Stomach (tissue), 9 donors: ENCODE measurements around the gene DPF1. TPM values are rescaled to one million over a fixed set of nuclear protein-coding genes. Genes with fewer than 3 reads are reported as not detected.

ENCODE experiments used
- DNase-seq, 2 donors: peaks; one replicate each; pipeline versions ENCODE4 v3.0.0 to v3.0.0-alpha.2; 2013 to 2019
- H3K27ac ChIP-seq, 5 donors: fragments of 200-600 bp in 4 of 5; sonication (generic) in 4 of 5; one replicate each; pipeline ENCODE4 v1.5.1; 2013 to 2019; ENCODE audit warnings: mild to moderate bottlenecking in 1 of 5, moderate library complexity in 1 of 5
- H3K27me3 ChIP-seq, 3 donors: fragments of 200-600 bp; sonication (generic); one replicate each; pipeline ENCODE4 v1.5.1; 2017 to 2019; ENCODE audit warnings: mixed run types in 1 of 3
- H3K36me3 ChIP-seq, 4 donors: fragments of 200-600 bp; sonication (generic); 1 replicate in 3 of 4; 2 replicates in 1 of 4; pipeline ENCODE4 v1.5.1; 2016 to 2019
- H3K4me1 ChIP-seq, 4 donors: fragments of 200-600 bp; sonication (generic); one replicate each; pipeline ENCODE4 v1.5.1; 2016 to 2019
- H3K4me3 ChIP-seq, 4 donors: fragments of 200-600 bp; sonication (generic) in 3 of 4; one replicate each; pipeline ENCODE4 v1.5.1; 2016 to 2019; ENCODE audit warnings: mild to moderate bottlenecking in 1 of 4
- H3K9me3 ChIP-seq, 4 donors: fragments of 200-600 bp; sonication (generic); one replicate each; pipeline ENCODE4 v1.5.1; 2016 to 2019
- EP300 ChIP-seq: sonication (generic); formaldehyde crosslinking; IDR thresholded peaks from one replicate; pipeline ENCODE4 v1.6.1; 2017; ENCODE audit warnings: antibody characterized with exemption
- POLR2A ChIP-seq, 4 donors: fragments of 450-650 bp; IDR thresholded peaks; one replicate each; pipeline ENCODE4 v1.6.1; 2016; ENCODE audit warnings: antibody characterized with exemption in 4 of 4, control low read depth in 2 of 4, mild to moderate bottlenecking in 1 of 4, moderate library complexity in 1 of 4
- POLR2AphosphoS5 ChIP-seq, 3 donors: sonication (generic); formaldehyde crosslinking; IDR thresholded peaks; one replicate each; pipeline ENCODE4 v1.6.1; 2016; ENCODE audit warnings: antibody characterized with exemption in 3 of 3
- WGBS, 5 donors: extraction: QIAGEN DNeasy Blood & Tissue Kit in 3 of 5; methylation state at CpG; one replicate each; pipeline versions ENCODE4 v1.1.5 to v1.1.7; 2013 to 2018; 5-methylcytosine and 5-hydroxymethylcytosine counted together
- intact Hi-C: fragments of 100-400 bp; cut with DNase I; formaldehyde crosslinking; loops from one replicate; pipeline ENCODE4 v1.15.1; 2023; ENCODE audit warnings: low total_unique reads
- polyA plus RNA-seq, 3 donors: library from polyadenylated mRNA; stranded (reverse); fragments of 200-250 nt; gene quantifications; one replicate each; pipeline ENCODE4 v1.2.3, GENCODE V29; 2013
- total RNA-seq, 5 donors: library from RNA; depleted of rRNA; stranded (reverse); fragments of >200 nt; gene quantifications; one replicate each; pipeline versions ENCODE4 v1.1.0 to v1.2.3, GENCODE V29; 2014 to 2016
- TF ChIP-seq, protein P1 (sequence below), 7 experiments: fragments of 450-650 bp in 4 of 7; fragments of 200-600 bp in 3 of 7; sonication (generic) in 3 of 7; IDR thresholded peaks; one replicate each; pipeline ENCODE4 v1.5.1; 2016 to 2019; ENCODE audit warnings: antibody characterized with exemption in 7 of 7, control low read depth in 2 of 7, mild to moderate bottlenecking in 1 of 7
- donor health status: healthy with polysubstance abuse.
- donor health status: Bipolar disorder and iron deficiency.
- donor health status: healthy.

The DPF1 gene
- total and polyA plus RNA-seq, 8 donors, result 0.12 to 0.43 TPM; not detected in 6

DNA sequence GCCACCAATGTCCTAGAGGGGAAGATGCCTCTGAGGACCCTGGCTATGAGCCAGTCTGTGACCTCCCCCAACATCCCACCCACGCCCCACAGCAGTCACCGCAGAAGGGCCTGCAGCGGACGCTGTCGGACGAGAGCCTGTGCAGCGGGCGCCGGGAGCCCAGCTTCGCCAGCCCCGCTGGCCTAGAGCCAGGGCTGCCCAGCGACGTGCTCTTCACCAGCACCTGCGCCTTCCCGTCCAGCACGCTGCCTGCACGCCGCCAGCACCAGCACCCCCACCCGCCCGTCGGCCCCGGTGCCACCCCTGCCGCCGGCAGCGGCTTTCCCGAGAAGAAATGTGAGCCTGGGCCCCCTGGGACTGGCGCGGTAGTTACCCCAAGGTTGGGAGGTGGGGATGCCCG, 30.6 kb downstream of the DPF1 start:
- H3K4me3 ChIP-seq, result no peak overlapping the region
- intact Hi-C loops, result no loop called here
- no peak overlapping the region for H3K27ac ChIP-seq
- peaks cover 0 to 6% (median 2%) of the 10 kb centered on the region in 4 donors for H3K4me1 ChIP-seq
- H3K27me3 ChIP-seq, result no peaks in the 10 kb centered on the region
- 80 to 93% (median 90%) methylated on average over 10 to 29 of the region's 29 CpGs for WGBS, 5 donors
- TF ChIP-seq EP300 (no peak), POLR2AphosphoS5 (IDR thresholded peaks at IDR 0.05) (no peak), POLR2A (IDR thresholded peaks at IDR 0.05) (no peak)
- TF ChIP-seq, protein P1, sequence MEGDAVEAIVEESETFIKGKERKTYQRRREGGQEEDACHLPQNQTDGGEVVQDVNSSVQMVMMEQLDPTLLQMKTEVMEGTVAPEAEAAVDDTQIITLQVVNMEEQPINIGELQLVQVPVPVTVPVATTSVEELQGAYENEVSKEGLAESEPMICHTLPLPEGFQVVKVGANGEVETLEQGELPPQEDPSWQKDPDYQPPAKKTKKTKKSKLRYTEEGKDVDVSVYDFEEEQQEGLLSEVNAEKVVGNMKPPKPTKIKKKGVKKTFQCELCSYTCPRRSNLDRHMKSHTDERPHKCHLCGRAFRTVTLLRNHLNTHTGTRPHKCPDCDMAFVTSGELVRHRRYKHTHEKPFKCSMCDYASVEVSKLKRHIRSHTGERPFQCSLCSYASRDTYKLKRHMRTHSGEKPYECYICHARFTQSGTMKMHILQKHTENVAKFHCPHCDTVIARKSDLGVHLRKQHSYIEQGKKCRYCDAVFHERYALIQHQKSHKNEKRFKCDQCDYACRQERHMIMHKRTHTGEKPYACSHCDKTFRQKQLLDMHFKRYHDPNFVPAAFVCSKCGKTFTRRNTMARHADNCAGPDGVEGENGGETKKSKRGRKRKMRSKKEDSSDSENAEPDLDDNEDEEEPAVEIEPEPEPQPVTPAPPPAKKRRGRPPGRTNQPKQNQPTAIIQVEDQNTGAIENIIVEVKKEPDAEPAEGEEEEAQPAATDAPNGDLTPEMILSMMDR (IDR thresholded peaks at IDR 0.05), result no peak
- H3K9me3 ChIP-seq, result no peaks in the 10 kb centered on the region
- DNase-seq, result peak in 1 of 2 donors; percentile 7
- H3K36me3 ChIP-seq, result peaks cover 4 to 77% (median 72%) of the 10 kb centered on the region in 4 donors

DNA sequence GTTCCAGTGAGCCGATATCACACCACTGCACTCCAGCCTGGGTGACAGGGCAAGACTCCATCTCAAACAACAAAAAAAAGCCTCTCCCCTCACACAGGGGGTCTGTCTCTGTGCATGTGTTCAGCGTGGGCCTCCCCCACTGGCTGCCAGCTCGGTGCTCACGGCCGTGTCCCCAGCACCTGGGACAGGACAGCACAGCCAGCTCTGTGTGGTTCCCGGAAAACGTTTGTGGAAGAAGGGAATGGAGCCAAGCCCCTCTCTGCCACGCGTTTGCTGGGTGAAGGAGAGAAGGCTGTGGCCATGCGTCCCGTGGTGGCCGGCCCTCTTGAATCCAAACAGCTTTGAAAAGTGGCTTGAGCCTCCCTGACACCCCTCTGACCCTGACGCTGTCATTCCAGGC, 32.3 kb downstream of the DPF1 start:
- Histone ChIP-seq H3K27ac (no peak overlapping the region), H3K27me3 (no peaks in the 10 kb centered on the region), H3K4me3 (no peak overlapping the region), H3K9me3 (no peaks in the 10 kb centered on the region), H3K4me1 (peaks cover 0 to 6% (median 2%) of the 10 kb centered on the region in 4 donors), H3K36me3 (peaks cover 0 to 63% (median 57%) of the 10 kb centered on the region in 4 donors)
- intact Hi-C loops, result no loop called here
- DNase-seq, result no peak
- no peak for TF ChIP-seq POLR2AphosphoS5 (IDR thresholded peaks at IDR 0.05)
- TF ChIP-seq, protein P1 (IDR thresholded peaks at IDR 0.05), result no peak
- WGBS, 5 donors, result 90 to 99% (median 91%) methylated on average over 11 to 13 of the region's 13 CpGs

DNA sequence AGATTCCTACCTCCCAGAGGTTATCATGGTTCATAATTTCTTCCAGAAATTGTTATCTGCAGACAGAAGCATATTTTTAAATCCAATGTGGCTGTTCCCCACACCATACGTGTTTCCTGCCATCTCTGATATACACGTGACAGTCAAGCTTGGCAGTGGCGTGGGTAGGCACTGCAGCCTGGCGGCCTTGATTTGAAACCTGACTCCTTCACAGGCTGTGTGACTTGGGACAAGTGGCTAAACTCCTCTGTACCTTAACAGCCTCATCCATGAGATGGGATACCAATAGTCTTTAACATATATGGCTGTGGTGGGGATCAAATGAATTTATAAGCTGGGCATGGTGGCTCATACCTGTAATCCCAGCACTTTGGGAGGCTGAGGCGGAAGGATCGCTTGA, 33.2 kb downstream of the DPF1 start:
- Histone ChIP-seq H3K27me3 (no peaks in the 10 kb centered on the region), H3K27ac (no peak overlapping the region), H3K9me3 (no peaks in the 10 kb centered on the region), H3K4me1 (peaks cover 0 to 6% (median 2%) of the 10 kb centered on the region in 4 donors), H3K36me3 (peaks cover 0 to 59% (median 53%) of the 10 kb centered on the region in 4 donors), H3K4me3 (no peak overlapping the region)
- TF ChIP-seq EP300, result no peak
- TF ChIP-seq POLR2A (IDR thresholded peaks at IDR 0.05), result no peak
- TF ChIP-seq POLR2AphosphoS5 (IDR thresholded peaks at IDR 0.05), result no peak
- TF ChIP-seq, protein P1 (IDR thresholded peaks at IDR 0.05), result no peak
- intact Hi-C loops, result no loop called here
- no peak for DNase-seq
- WGBS, 5 donors, result 89 to 94% (median 92%) methylated on average over 6 of the region's 6 CpGs

DNA sequence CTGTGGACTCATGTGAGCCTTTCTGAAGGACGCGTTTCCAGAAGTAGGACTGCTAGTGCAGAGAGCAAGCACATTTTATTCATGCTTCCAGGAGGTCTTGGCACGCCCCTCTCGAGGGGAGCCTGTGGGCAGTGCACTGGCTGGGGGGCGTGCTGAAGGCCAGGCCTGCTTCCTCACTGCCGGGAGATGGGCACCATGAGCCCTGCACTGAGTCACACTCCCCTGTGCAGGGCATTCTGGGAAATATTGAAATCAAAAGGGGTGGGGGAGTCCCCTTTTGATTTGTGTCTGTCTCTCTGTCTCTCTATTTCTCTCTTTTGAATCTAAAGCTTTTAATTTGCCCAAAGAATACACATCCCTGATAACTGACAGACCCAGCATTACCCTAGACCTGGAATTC, 34.0 kb downstream of the DPF1 start:
- Histone ChIP-seq H3K36me3 (peaks cover 0 to 59% (median 53%) of the 10 kb centered on the region in 4 donors), H3K4me3 (no peak overlapping the region), H3K9me3 (no peaks in the 10 kb centered on the region), H3K4me1 (peaks cover 0 to 6% (median 2%) of the 10 kb centered on the region in 4 donors), H3K27ac (no peak overlapping the region), H3K27me3 (no peaks in the 10 kb centered on the region)
- no peak for DNase-seq
- TF ChIP-seq POLR2AphosphoS5 (IDR thresholded peaks at IDR 0.05) (no peak), EP300 (no peak), POLR2A (IDR thresholded peaks at IDR 0.05) (no peak)
- TF ChIP-seq, protein P1 (IDR thresholded peaks at IDR 0.05), result no peak
- WGBS, 5 donors, result 71 to 85% (median 75%) methylated on average over 6 of the region's 6 CpGs
- intact Hi-C loops, result no loop called here
